ENCODE measurements around the gene IKBIP.
"Not testable (repeated sequence)": the region's sequence is repeated elsewhere in the genome, so short reads cannot be mapped to it uniquely, and the experiment has no call there.

IKBIP gene

GRCh38 chr12:98644712-98645571 is at the start of gene IKBIP, which contains the start of gene APAF1:
TSS of gene IKBIP (minus strand) at chr12:98644788. CDS start at chr12:98644701, 87 bp downstream.
TSS of gene APAF1 (plus strand) at chr12:98645290. CDS start at chr12:98648360, 3,070 bp downstream.
- peak; percentile 89 to 91 for DNase-seq (ENCODE audit: low read depth in 2 of 2)

GRCh38 chr12:98691351-98691750 is 46.8 kb upstream of the IKBIP start:
- DNase-seq (ENCODE audit: low read depth in 2 of 2) = no peak

GRCh38 chr12:98686603-98687002 is 42.0 kb upstream of the IKBIP start:
- no peak for DNase-seq (ENCODE audit: low read depth in 2 of 2)

GRCh38 chr12:98684199-98684598 is 39.6 kb upstream of the IKBIP start:
- DNase-seq (ENCODE audit: low read depth in 2 of 2) = no peak

GRCh38 chr12:98679611-98680005 is 35.0 kb upstream of the IKBIP start:
- no peak for DNase-seq (ENCODE audit: low read depth in 2 of 2)

GRCh38 chr12:98678946-98679610 is 34.5 kb upstream of the IKBIP start:
- DNase-seq (ENCODE audit: low read depth in 2 of 2) = no peak

- no peak for DNase-seq (ENCODE audit: low read depth in 2 of 2)
Measured at GRCh38 chr12:98678236-98678945, 33.8 kb upstream of the IKBIP start.

GRCh38 chr12:98674841-98675240 is 30.3 kb upstream of the IKBIP start:
- DNase-seq (ENCODE audit: low read depth in 2 of 2) = no peak

GRCh38 chr12:98671459-98671858 is 26.9 kb upstream of the IKBIP start:
- no peak for DNase-seq (ENCODE audit: low read depth in 2 of 2)

GRCh38 chr12:98669751-98670150 is 25.2 kb upstream of the IKBIP start:
- DNase-seq (ENCODE audit: low read depth in 2 of 2) = no peak

GRCh38 chr12:98660521-98660920 is 15.9 kb upstream of the IKBIP start:
- no peak for DNase-seq (ENCODE audit: low read depth in 2 of 2)

- no peak for DNase-seq (ENCODE audit: low read depth in 2 of 2)
Measured at GRCh38 chr12:98656289-98657101, 11.9 kb upstream of the IKBIP start.

- DNase-seq (ENCODE audit: low read depth in 2 of 2) = peak; percentile 13 to 23
Measured at GRCh38 chr12:98653866-98654493, 9.4 kb upstream of the IKBIP start.

GRCh38 chr12:98651328-98651727 is 6.7 kb upstream of the IKBIP start:
- DNase-seq (ENCODE audit: low read depth in 2 of 2) = no peak

GRCh38 chr12:98646294-98647090 is 1.9 kb upstream of the IKBIP start:
- no peak for DNase-seq (ENCODE audit: low read depth in 2 of 2)

GRCh38 chr12:98645572-98646067 is 1.0 kb upstream of the IKBIP start:
- DNase-seq (ENCODE audit: low read depth in 2 of 2) = no peak

- DNase-seq (ENCODE audit: low read depth in 2 of 2) = no peak
Measured at GRCh38 chr12:98644433-98644711, 216 bp downstream of the IKBIP start.

- DNase-seq (ENCODE audit: low read depth in 2 of 2) = not testable (repeated sequence)
Measured at GRCh38 chr12:98642801-98643200, 1.8 kb downstream of the IKBIP start.

GRCh38 chr12:98639491-98639890 is 5.1 kb downstream of the IKBIP start:
- DNase-seq (ENCODE audit: low read depth in 2 of 2) = no peak

- DNase-seq (ENCODE audit: low read depth in 2 of 2) = no peak
Measured at GRCh38 chr12:98638009-98638408, 6.6 kb downstream of the IKBIP start.
